Spleen (tissue), 11 donors: ENCODE measurements around the gene TMEM119. TPM values are rescaled to one million over a fixed set of nuclear protein-coding genes. Genes with fewer than 3 reads are reported as not detected.

Source experiments
- DNase-seq: peaks from one replicate; pipeline ENCODE4 v3.0.0-alpha.2; 2020
- H3K27ac ChIP-seq, 8 donors: fragments of 200-600 bp; sonication (generic) in 7 of 8; 1 replicate in 4 of 8; 2 replicates in 4 of 8; pipeline versions ENCODE4 v1.5.0 to v1.8.0; 2016 to 2021; ENCODE audit warnings: inconsistent platforms in 4 of 8, mild to moderate bottlenecking in 4 of 8, moderate library complexity in 1 of 8
- H3K27me3 ChIP-seq, 7 donors: fragments of 200-600 bp; sonication (generic) in 6 of 7; replicated peaks in 1 of 7; 1 replicate in 4 of 7; 2 replicates in 3 of 7; pipeline versions ENCODE4 v1.5.0 to v1.8.0; 2016 to 2021; ENCODE audit warnings: inconsistent platforms in 3 of 7, mild to moderate bottlenecking in 1 of 7
- H3K36me3 ChIP-seq, 6 donors: fragments of 200-600 bp; sonication (generic) in 5 of 6; 1 replicate in 4 of 6; 2 replicates in 2 of 6; pipeline versions ENCODE4 v1.5.0 to v1.8.0; 2016 to 2021; ENCODE audit warnings: inconsistent platforms in 2 of 6
- H3K4me1 ChIP-seq, 6 donors: fragments of 200-600 bp; sonication (generic) in 5 of 6; 1 replicate in 3 of 6; 2 replicates in 3 of 6; pipeline versions ENCODE4 v1.5.0 to v1.8.0; 2016 to 2021; ENCODE audit warnings: inconsistent platforms in 3 of 6
- H3K4me3 ChIP-seq, 8 donors: fragments of 200-600 bp; sonication (generic) in 7 of 8; 1 replicate in 4 of 8; 2 replicates in 4 of 8; pipeline versions ENCODE4 v1.5.0 to v1.8.0; 2016 to 2021; ENCODE audit warnings: inconsistent platforms in 4 of 8, mild to moderate bottlenecking in 4 of 8, moderate library complexity in 2 of 8
- H3K9me3 ChIP-seq, 8 donors: fragments of 200-600 bp; sonication (generic) in 7 of 8; 1 replicate in 4 of 8; 2 replicates in 4 of 8; pipeline versions ENCODE4 v1.5.0 to v1.8.0; 2016 to 2021; ENCODE audit warnings: inconsistent platforms in 4 of 8
- CTCF ChIP-seq, 11 experiments: fragments of 200-600 bp in 7 of 11; fragments of 450-650 bp in 4 of 11; sonication (generic) in 4 of 11; IDR thresholded peaks in 8 of 11; conservative IDR thresholded peaks in 3 of 11; 1 replicate in 7 of 11; 2 replicates in 4 of 11; pipeline versions ENCODE4 v1.4.0 to v1.8.0; 2016 to 2021; ENCODE audit warnings: antibody characterized with exemption in 11 of 11, inconsistent platforms in 4 of 11, mild to moderate bottlenecking in 1 of 11
- POLR2A ChIP-seq, 3 donors: fragments of 450-650 bp; IDR thresholded peaks; one replicate each; pipeline ENCODE4 v1.5.1; 2017; ENCODE audit warnings: antibody characterized with exemption in 3 of 3, mild to moderate bottlenecking in 1 of 3
- POLR2AphosphoS5 ChIP-seq, 3 donors: sonication (generic); formaldehyde crosslinking; IDR thresholded peaks; one replicate each; pipeline ENCODE4 v1.5.1; 2017; ENCODE audit warnings: antibody characterized with exemption in 3 of 3
- WGBS, 5 donors: extraction: QIAGEN DNeasy Blood & Tissue Kit in 3 of 5; methylation state at CpG; one replicate each; pipeline versions ENCODE4 v1.1.5 to v1.1.7; 2013 to 2018; 5-methylcytosine and 5-hydroxymethylcytosine counted together
- intact Hi-C: fragments of 100-400 bp; cut with DNase I; formaldehyde crosslinking; loops from one replicate; pipeline ENCODE4 v1.15.0; 2023; ENCODE audit warnings: low total_unique reads
- polyA plus RNA-seq, 3 donors: library from polyadenylated mRNA; stranded (reverse); fragments of 200-250 nt; gene quantifications; one replicate each; pipeline ENCODE4 v1.2.1, GENCODE V29; 2013
- total RNA-seq, 7 donors: library from RNA; depleted of rRNA in 3 of 7; stranded (reverse); fragments of >200 nt in 3 of 7; fragmentation: NEBNext Ultra II Directional in 4 of 7; extraction: Animal tissue kit (Norgen Biotek cat#: 25700) in 4 of 7; gene quantifications; one replicate each; pipeline versions ENCODE4 v1.1.0 to v1.2.1, GENCODE V29; 2016 to 2021
- donor health status: healthy with polysubstance abuse.
- donor health status: DM: no; HTN: no; CAD: no; lungs with moderate emphysema.
- donor health status: DM: no; HTN: no; CAD: no.
- donor health status: Bipolar disorder and iron deficiency.
- donor health status: healthy.
- donor health status: DM: no; HTN: no; CAD: no.
- donor health status: DM: yes; HTN: yes; CAD: no.

TMEM119 gene
- total and polyA plus RNA-seq, 10 donors: 8.8 to 50.0 (median 16.2) TPM

GRCh38 chr12:108573317-108573716 is 24.6 kb downstream of the TMEM119 start:
- DNase-seq: no peak
- no peaks in the 10 kb centered on the region for H3K27me3 ChIP-seq
- WGBS, 5 donors: 43 to 65% (median 53%) methylated on average over 2 of the region's 2 CpGs
- H3K9me3 ChIP-seq: no peaks in the 10 kb centered on the region
- H3K27ac ChIP-seq: no peak overlapping the region
- H3K36me3 ChIP-seq: peaks cover 0 to 21% (median 18%) of the 10 kb centered on the region in 6 donors
- no peak for TF ChIP-seq POLR2A (IDR thresholded peaks at IDR 0.05)
- no peak for TF ChIP-seq POLR2AphosphoS5 (IDR thresholded peaks at IDR 0.05)
- TF ChIP-seq CTCF (IDR thresholded peaks at IDR 0.05 in 8 of 11, conservative IDR thresholded peaks at IDR 0.05 in 3 of 11): no peak
- peaks cover 10 to 60% (median 22%) of the 10 kb centered on the region in 6 donors for H3K4me1 ChIP-seq
- intact Hi-C loops: no loop called here
- H3K4me3 ChIP-seq: no peak overlapping the region

- no peak for DNase-seq
- H3K4me3 ChIP-seq: no peak overlapping the region
- intact Hi-C loops: no loop called here
- WGBS, 5 donors: 51 to 75% (median 72%) methylated on average over 8 of the region's 8 CpGs
- peak overlapping the region in 1 of 8 donors; percentile 33 for H3K27ac ChIP-seq
- peaks cover 0 to 31% (median 26%) of the 10 kb centered on the region in 6 donors for H3K36me3 ChIP-seq
- peaks cover 21 to 71% (median 32%) of the 10 kb centered on the region in 6 donors for H3K4me1 ChIP-seq
- TF ChIP-seq POLR2A (IDR thresholded peaks at IDR 0.05): no peak
- no peak for TF ChIP-seq CTCF (IDR thresholded peaks at IDR 0.05 in 8 of 11, conservative IDR thresholded peaks at IDR 0.05 in 3 of 11)
- no peak for TF ChIP-seq POLR2AphosphoS5 (IDR thresholded peaks at IDR 0.05)
- no peaks in the 10 kb centered on the region for H3K27me3 ChIP-seq
- no peaks in the 10 kb centered on the region for H3K9me3 ChIP-seq
Observed at GRCh38 chr12:108572166-108572790, 25.6 kb downstream of the TMEM119 start.

- WGBS, 5 donors: 89 to 93% (median 93%) methylated on average over 8 of the region's 8 CpGs
Observed at GRCh38 chr12:108571609-108572165, 26.2 kb downstream of the TMEM119 start.

More at GRCh38 chr12:108571609-108572165, 26.2 kb downstream of the TMEM119 start:
- no peaks in the 10 kb centered on the region for H3K9me3 ChIP-seq
- DNase-seq: no peak
- TF ChIP-seq POLR2AphosphoS5 (IDR thresholded peaks at IDR 0.05): no peak
- TF ChIP-seq POLR2A (IDR thresholded peaks at IDR 0.05): no peak
- TF ChIP-seq CTCF (IDR thresholded peaks at IDR 0.05 in 8 of 11, conservative IDR thresholded peaks at IDR 0.05 in 3 of 11): no peak
- peaks cover 0 to 37% (median 32%) of the 10 kb centered on the region in 6 donors for H3K36me3 ChIP-seq
- H3K27me3 ChIP-seq: no peaks in the 10 kb centered on the region
- H3K4me1 ChIP-seq: peaks cover 27 to 77% (median 38%) of the 10 kb centered on the region in 6 donors
- H3K27ac ChIP-seq: peak overlapping the region in 2 of 8 donors; percentile 13 to 85
- intact Hi-C loops: no loop called here
- H3K4me3 ChIP-seq: no peak overlapping the region
